Retinal pigment epithelial cell (primary cell): ENCODE results near the gene ITGA5.

Experiments
- DNase-seq: peaks from one replicate; pipeline ENCODE4 v3.0.0-alpha.2; 2010; ENCODE audit warnings: low read depth
- H3K4me3 ChIP-seq: 2 replicates; pipeline ENCODE4 v1.5.1; 2011; ENCODE audit warnings: mild to moderate bottlenecking, low read length, control low read depth, moderate library complexity
- CTCF ChIP-seq: conservative IDR thresholded peaks from 2 replicates; pipeline ENCODE4 v1.5.1; 2011; ENCODE audit warnings: low read depth, low read length, control low read depth, inconsistent platforms

The ITGA5 gene

GRCh38 chr12:54389134-54389508 is 29.9 kb downstream of the ITGA5 start:
- DNase-seq, result no peak
- H3K4me3 ChIP-seq, result no peak overlapping the region
- no peak for TF ChIP-seq CTCF

- DNase-seq, result no peak
- TF ChIP-seq CTCF, result no peak
- H3K4me3 ChIP-seq, result no peak overlapping the region
Measured at GRCh38 chr12:54388237-54389133, 30.6 kb downstream of the ITGA5 start.

- no peak overlapping the region for H3K4me3 ChIP-seq
- DNase-seq, result no peak
- TF ChIP-seq CTCF, result no peak
Measured at GRCh38 chr12:54387114-54387467, 32.0 kb downstream of the ITGA5 start.

GRCh38 chr12:54386403-54387113 is 32.5 kb downstream of the ITGA5 start:
- no peak overlapping the region for H3K4me3 ChIP-seq
- no peak for TF ChIP-seq CTCF
- no peak for DNase-seq

GRCh38 chr12:54385251-54385914 is 33.7 kb downstream of the ITGA5 start:
- no peak for DNase-seq
- no peak for TF ChIP-seq CTCF
- no peak overlapping the region for H3K4me3 ChIP-seq

GRCh38 chr12:54384591-54385041 is 34.5 kb downstream of the ITGA5 start, which contains the start of gene ZNF385A:
Gene ZNF385A (minus strand): TSS chr12:54384733. CDS start chr12:54384514, 219 bp downstream.
- TF ChIP-seq CTCF, result no peak
- DNase-seq, result no peak
- no peak within 1 kb of the TSS for H3K4me3 ChIP-seq
